ENCODE results near the gene DAB1. TPM values are rescaled to one million over a fixed set of nuclear protein-coding genes. Genes with fewer than 3 reads are reported as not detected.

Gene DAB1
- total RNA-seq, 1 donor from 2014 or later = not detected

GRCh38 chr1:57066980-57067610 lies 356.8 kb downstream of the DAB1 start:
- no peak overlapping the region for H3K4me3 ChIP-seq (ENCODE audit: low read depth, low read length)
- no peak for DNase-seq (ENCODE audit: low read depth)
- TF ChIP-seq CTCF (conservative IDR thresholded peaks at IDR 0.05; ENCODE audit: low read depth, low read length) = no peak

- no peak overlapping the region for H3K4me3 ChIP-seq (ENCODE audit: low read depth, low read length)
- DNase-seq (ENCODE audit: low read depth) = no peak
- TF ChIP-seq CTCF (conservative IDR thresholded peaks at IDR 0.05; ENCODE audit: low read depth, low read length) = no peak
Observed at GRCh38 chr1:57065442-57065841, 358.4 kb downstream of the DAB1 start.

GRCh38 chr1:57064379-57065140 lies 359.3 kb downstream of the DAB1 start:
- no peak for DNase-seq (ENCODE audit: low read depth)
- no peak for TF ChIP-seq CTCF (conservative IDR thresholded peaks at IDR 0.05; ENCODE audit: low read depth, low read length)
- no peak overlapping the region for H3K4me3 ChIP-seq (ENCODE audit: low read depth, low read length)

- H3K4me3 ChIP-seq (ENCODE audit: low read depth, low read length) = no peak overlapping the region
- no peak for TF ChIP-seq CTCF (conservative IDR thresholded peaks at IDR 0.05; ENCODE audit: low read depth, low read length)
- no peak for DNase-seq (ENCODE audit: low read depth)
Observed at GRCh38 chr1:57063406-57064125, 360.3 kb downstream of the DAB1 start.

GRCh38 chr1:57061369-57061768 lies 362.5 kb downstream of the DAB1 start:
- peak; percentile 15 for DNase-seq (ENCODE audit: low read depth)

GRCh38 chr1:57060451-57060850 lies 363.4 kb downstream of the DAB1 start:
- no peak for TF ChIP-seq CTCF (conservative IDR thresholded peaks at IDR 0.05; ENCODE audit: low read depth, low read length)
- DNase-seq (ENCODE audit: low read depth) = no peak
- H3K4me3 ChIP-seq (ENCODE audit: low read depth, low read length) = no peak overlapping the region

More at GRCh38 chr1:57061369-57061768, 362.5 kb downstream of the DAB1 start:
- no peak overlapping the region for H3K4me3 ChIP-seq (ENCODE audit: low read depth, low read length)
- peak; percentile 54 for TF ChIP-seq CTCF (conservative IDR thresholded peaks at IDR 0.05; ENCODE audit: low read depth, low read length)

Measured in epithelial cell of proximal tubule (primary cell).